GM23248 (cell line): ENCODE measurements around the gene COL6A3.

Experiments
- EZH2 ChIP-seq: fragments of 200-600 bp; sonication (generic); IDR thresholded peaks from 2 replicates; pipeline ENCODE4 v1.6.1; 2018; ENCODE audit warnings: antibody characterized with exemption, mild to moderate bottlenecking; ENCODE audit not compliant: insufficient read depth, poor library complexity, severe bottlenecking
- EZH2phosphoT487 ChIP-seq: fragments of 200-600 bp; sonication (generic); IDR thresholded peaks from 2 replicates; pipeline ENCODE4 v1.6.1; 2018; ENCODE audit warnings: antibody characterized with exemption, moderate library complexity, mild to moderate bottlenecking, low read depth; ENCODE audit not compliant: insufficient read depth

- TF ChIP-seq EZH2: no peak
- no peak for TF ChIP-seq EZH2phosphoT487
Observed at GRCh38 chr2:237365671-237366070, 48.3 kb downstream of the COL6A3 start.
